Neural cell (in vitro differentiated cells): Measurements from ENCODE around the gene RHOF.

ENCODE experiments used
- EP300 ChIP-seq: fragments of 450-650 bp; conservative IDR thresholded peaks from 2 replicates; pipeline ENCODE4 v1.6.1; 2014; ENCODE audit warnings: antibody characterized with exemption, mild to moderate bottlenecking, moderate library complexity; ENCODE audit not compliant: poor library complexity, severe bottlenecking
- SMC3 ChIP-seq: fragments of 450-650 bp; conservative IDR thresholded peaks from 2 replicates; pipeline ENCODE4 v1.6.1; 2014; ENCODE audit warnings: antibody characterized with exemption, mild to moderate bottlenecking, moderate library complexity; ENCODE audit not compliant: poor library complexity
- TAF1 ChIP-seq: IDR thresholded peaks from 2 replicates; pipeline ENCODE4 v1.6.1; 2012; ENCODE audit warnings: low read depth
- TF ChIP-seq, protein P1 (sequence below): fragments of 450-650 bp; IDR thresholded peaks from 2 replicates; pipeline ENCODE4 v1.5.1; 2014; ENCODE audit warnings: antibody characterized with exemption, mild to moderate bottlenecking, moderate library complexity; ENCODE audit not compliant: poor library complexity, severe bottlenecking

GRCh38 chr12:121793440-121793837, at the start of gene RHOF:
- TF ChIP-seq, protein P1, sequence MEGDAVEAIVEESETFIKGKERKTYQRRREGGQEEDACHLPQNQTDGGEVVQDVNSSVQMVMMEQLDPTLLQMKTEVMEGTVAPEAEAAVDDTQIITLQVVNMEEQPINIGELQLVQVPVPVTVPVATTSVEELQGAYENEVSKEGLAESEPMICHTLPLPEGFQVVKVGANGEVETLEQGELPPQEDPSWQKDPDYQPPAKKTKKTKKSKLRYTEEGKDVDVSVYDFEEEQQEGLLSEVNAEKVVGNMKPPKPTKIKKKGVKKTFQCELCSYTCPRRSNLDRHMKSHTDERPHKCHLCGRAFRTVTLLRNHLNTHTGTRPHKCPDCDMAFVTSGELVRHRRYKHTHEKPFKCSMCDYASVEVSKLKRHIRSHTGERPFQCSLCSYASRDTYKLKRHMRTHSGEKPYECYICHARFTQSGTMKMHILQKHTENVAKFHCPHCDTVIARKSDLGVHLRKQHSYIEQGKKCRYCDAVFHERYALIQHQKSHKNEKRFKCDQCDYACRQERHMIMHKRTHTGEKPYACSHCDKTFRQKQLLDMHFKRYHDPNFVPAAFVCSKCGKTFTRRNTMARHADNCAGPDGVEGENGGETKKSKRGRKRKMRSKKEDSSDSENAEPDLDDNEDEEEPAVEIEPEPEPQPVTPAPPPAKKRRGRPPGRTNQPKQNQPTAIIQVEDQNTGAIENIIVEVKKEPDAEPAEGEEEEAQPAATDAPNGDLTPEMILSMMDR, result no peak
- no peak for TF ChIP-seq EP300
- TF ChIP-seq TAF1, result no peak
- no peak for TF ChIP-seq SMC3
